IPS-NIHi7 (cell line): ENCODE data around the gene ORM2.

Source experiments
- DNase-seq: peaks from one replicate; pipeline ENCODE4 v3.0.0; 2012; ENCODE audit warnings: mixed read lengths; ENCODE audit errors: extremely low spot score

Gene ORM2

DNA sequence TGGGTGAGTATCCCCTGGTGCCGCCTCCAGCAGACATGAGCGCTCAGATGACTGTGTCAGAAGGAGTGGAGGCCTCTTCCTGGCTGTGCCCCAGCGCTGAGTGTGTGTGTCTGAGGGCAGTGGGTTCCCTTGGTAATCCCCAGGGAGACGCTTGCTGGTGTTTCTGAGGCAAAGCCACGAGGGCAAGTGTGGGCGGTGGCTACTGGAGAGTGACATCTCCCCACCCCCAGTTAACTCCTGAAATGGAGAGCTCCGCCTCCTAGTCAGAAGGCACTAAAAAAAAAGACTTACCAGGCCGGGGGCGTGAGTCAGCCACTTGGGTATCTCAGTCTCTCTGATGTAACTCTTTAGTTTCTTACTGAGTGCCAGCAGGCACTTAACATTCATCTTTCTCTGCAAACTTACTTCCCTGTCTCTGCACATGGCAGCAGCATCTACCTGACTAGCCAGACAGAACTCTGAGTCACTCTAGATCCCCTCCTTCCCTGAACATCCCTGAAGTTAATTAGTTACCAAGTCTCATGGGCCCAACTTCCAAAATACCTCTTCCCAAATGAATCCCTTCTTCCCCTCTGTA lies 19.3 kb downstream of the ORM2 start:
- DNase-seq, result peak; percentile 90

GRCh38 chr9:114349713-114350480 lies 20.2 kb downstream of the ORM2 start:
- DNase-seq, result no peak

DNA sequence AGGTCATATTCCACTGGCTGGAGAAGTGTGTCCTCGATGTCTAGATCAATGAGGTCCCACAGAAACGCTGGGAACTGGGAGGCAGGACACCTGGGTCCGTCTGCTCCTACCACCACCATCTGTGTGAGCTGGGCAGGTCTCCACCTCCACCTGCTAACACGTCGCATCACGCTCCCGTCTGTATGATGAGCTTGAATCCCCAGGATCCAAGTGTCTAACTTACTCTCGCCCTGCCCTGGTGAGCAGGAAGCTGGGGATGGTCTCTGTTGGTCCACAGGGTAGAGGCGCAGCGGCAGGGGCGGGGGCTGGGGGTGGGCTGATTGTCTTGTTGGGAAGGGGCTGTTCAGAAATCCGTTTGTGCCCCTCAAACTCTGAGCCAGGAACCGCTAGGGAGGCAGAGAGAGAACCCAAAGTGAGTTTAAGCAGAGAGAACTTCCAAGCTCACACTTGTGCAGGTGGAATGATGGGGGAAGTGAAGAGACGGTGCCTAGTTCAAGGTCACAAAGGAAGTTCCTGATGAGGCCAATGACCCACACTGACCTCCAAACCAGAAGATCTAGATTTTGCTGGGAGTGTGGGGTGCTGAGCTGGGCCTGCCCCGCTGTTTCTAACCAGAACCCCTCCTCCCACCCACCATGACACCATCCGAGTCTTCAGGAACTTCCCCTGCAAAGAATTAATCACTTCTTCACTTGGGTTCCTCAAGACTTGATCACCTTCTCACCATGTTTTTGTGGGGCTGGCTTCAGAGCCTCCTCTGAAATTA lies 21.1 kb downstream of the ORM2 start:
- DNase-seq, result no peak

- DNase-seq, result no peak
These were observed 22.3 kb downstream of the ORM2 start for GRCh38 chr9:114351932-114352331.

DNA sequence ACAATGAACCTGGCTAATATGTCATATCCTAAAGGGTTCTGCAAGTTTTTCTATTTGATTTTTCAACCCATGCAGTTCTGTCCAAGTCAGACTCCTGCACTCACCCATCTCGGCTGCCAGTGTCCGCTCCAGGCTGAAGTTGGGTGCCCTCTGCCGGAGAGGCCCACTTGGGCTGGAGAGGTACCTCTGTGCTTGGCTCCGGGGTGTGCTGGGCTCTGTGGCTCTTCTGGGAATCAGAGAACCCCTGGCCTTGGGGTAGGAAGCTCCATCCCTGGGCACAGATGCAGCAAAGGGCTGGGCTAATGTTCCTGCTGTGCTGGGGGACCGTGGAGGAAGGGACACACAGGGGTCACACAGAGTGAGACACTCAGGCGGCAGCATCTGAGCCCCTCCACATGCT lies 26.2 kb downstream of the ORM2 start:
- no peak for DNase-seq

- DNase-seq, result no peak
These were observed 27.1 kb downstream of the ORM2 start for GRCh38 chr9:114356792-114357191.

DNA sequence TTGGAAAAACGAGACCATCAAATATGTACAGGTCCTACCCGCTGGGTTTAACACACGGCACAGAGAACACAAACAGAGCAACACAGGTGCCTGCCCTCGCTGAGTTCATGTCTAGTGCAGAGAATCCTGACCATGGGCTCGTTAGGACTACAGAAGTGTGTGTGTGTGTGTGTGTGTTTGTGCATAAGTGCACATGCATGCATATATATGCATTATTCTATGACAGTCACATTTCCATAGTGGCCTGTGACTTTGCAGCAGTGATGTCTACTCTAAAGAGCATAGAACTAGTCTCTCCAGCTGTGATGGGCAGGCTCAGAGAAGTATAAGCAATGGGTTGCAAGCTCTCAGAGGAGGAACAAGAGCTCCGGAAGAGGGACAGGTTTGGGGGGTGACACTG lies 27.7 kb downstream of the ORM2 start:
- DNase-seq, result no peak

DNA sequence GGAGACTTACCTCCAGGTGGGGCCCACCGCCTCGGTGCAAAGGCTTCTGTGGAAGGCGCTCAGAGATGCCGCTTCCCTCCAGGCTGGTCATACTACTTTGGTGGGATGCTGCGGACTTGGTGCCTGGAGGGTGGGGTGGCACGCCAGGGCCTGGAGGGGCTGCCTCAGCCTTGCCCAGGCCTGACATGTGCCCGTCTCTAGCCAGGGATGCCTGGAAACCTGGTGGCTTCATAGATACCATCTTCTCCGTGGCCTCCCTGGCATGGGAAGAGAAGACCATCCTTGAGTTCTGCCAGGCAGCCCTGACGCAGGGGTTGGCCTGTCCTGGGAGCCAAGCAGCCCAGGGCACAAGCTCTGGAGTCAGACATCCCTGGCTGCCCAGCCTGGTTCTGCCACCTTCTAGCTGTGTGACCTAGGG lies 28.3 kb downstream of the ORM2 start:
- DNase-seq, result no peak

GRCh38 chr9:114359801-114360200 lies 30.1 kb downstream of the ORM2 start:
- DNase-seq, result no peak

DNA sequence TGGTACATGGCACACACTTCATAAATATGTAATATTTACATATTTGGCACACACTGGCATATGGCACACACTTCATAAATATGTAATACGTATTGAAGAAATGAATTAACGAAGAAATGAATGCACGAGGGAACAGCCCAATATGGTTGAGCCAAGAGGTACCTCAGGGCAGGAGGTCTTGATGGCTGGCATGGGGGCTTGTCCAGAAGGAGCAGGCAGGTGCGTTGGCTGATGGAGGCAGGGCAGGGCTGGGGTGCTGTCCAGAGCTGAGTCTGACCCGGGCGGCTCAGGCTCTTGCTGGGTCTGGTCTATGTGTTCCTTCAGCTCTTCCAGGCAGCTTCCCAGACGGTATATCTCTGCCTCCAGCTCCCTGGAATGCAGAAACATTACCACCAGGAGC lies 31.9 kb downstream of the ORM2 start:
- no peak for DNase-seq

- DNase-seq, result no peak
These were observed 32.7 kb downstream of the ORM2 start for GRCh38 chr9:114362394-114362793.

DNA sequence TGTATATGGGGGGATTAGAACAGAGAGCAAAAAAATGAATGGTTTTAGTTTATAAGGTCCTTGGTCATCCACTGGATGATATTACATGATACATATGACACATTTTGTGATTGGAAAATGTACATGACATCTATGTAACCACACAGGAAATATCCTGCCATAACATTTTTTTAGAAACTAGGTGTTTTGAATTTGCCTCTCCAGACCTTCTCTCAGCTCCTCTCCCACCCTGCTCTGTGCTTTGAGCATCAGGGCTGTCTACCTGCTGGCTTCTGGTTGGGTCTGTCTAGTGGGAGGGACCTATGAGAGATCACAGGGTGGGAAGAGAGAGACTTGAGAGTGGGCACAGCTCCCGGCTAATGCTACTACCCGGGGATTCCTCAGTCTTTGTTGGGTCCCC lies 33.8 kb downstream of the ORM2 start:
- DNase-seq, result no peak

DNA sequence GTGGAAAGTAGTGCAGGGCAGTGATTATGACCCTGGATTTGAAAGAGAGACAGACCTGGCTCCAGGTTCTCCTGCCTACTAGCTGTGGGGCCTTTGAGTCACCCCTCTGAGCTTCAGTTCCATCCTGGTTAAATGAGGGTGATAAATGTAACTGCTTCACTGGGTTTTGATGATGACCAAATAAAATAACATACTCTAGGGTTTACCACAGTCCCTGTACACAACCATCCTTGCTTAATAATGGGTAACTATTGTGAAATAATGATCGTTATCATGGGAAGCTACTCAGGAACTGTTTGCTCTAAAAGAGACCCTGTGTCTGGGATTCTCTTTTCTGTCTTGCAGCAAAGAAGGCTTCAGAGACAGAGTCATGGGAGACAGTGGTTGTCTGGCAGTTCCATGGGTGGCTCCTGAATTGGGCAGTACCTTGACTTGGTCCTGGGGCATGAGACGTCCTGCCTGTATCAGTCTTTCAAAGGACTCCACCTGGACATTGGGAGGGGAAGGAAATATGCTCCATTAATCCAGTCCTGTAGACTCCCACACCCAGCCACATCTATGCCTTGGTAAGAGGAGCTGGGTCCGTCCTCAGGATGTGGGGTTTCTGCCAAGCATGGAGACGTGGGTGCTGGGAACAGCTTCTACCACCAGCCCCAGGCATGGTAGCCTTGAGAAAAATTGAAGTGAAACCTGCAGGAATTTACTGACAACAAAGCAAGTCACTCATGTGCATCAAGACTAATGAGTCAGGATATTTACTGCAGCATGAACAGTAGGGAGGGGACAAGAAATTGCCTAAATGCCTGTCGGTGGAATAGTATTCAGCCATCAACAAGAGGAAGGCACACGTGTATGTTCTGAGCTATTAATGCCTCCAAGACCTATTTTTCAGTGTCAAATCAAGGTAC lies 34.7 kb downstream of the ORM2 start:
- DNase-seq, result no peak

- DNase-seq, result no peak
These were observed 35.5 kb downstream of the ORM2 start for GRCh38 chr9:114365194-114365593.

DNA sequence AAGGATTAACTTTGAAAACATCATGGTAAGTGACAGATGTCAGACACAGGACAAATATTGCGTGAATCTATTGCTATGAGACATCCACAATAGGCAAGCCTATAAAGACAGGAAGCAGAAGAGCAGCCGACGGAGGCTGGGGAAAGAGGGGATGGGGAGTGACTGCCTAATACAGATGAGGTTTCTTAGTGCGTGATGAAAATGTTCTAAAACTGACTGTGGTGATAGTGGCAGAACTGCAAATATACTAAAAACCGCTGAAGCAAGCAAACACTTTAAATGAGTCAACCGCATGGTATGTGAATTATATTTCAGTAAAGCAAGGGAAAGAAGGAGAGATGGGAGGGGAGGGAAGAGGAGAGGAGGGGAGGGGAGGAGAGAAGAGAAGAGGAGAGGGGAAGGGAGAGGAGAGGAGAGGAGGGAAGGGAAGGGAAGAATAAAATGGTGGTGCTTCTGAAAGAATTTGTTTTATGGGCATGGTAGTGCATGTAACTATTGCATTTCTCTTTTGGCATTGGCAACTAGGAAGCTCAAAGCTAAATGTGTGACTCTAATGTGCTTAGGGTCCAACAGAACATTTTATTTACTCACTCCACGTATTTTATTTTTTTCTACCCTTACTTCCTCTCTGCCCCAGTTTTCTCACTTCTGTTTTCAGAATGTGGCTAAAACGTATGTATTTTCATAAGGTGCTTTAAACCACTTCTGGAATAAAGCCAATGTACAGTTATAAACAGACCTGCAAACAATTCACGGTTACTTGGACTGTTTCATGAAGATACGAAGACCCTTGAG lies 36.9 kb downstream of the ORM2 start:
- no peak for DNase-seq

- no peak for DNase-seq
These were observed 37.7 kb downstream of the ORM2 start for GRCh38 chr9:114367366-114367765.

- DNase-seq, result no peak
These were observed 38.3 kb downstream of the ORM2 start for GRCh38 chr9:114367772-114368569.

DNA sequence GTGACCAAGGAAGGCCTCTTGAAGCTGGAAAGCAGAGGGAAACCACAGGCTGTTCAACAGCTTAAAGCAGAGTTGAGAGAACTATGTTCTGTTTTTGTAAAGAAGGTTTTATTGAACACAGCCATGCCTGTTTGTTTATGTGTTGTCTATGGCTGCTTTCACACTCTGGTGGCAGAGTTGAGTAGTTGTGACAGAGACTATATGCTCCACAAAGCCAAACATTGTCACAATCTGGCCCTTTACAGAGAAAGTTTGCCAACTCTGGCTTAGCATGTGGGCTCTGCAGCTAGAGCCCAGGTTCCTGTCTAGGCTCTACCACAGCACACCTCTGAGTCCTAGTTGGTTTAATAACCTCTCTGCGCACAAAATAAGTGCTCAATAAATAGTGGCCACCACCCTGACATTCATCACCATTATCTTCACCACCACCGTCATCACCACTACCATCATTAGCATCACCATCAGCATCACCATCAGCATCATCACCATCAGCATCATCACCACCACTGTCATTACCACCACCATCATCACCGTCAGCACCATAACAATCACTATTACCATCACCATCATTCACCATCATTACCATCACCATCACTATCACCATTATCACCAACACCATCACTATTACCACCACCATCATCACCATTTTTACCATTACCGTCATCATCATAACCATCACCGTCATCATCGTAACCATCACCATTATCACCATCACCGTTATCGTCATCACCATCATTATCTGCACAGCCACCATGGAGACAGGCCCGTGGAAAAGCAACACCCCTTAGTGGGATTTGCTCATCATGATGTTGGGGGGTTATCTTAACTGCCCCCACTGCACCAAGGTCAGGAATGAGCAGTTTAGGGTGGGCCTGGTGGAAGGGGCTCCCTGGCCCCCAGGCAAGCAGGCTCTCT lies 39.8 kb downstream of the ORM2 start:
- no peak for DNase-seq
